WI38 (cell line): Measurements from ENCODE around the gene KRTAP5-3.

Source experiments
- H3K4me3 ChIP-seq: 2 replicates; pipeline ENCODE4 v1.5.1; 2011; ENCODE audit warnings: low read depth, mild to moderate bottlenecking, control low read depth, low read length
- TF ChIP-seq, protein P1 (sequence below): IDR thresholded peaks from 2 replicates; pipeline ENCODE4 v1.5.1; 2012; ENCODE audit warnings: low read depth, mild to moderate bottlenecking, control low read depth, low read length

KRTAP5-3 gene

DNA sequence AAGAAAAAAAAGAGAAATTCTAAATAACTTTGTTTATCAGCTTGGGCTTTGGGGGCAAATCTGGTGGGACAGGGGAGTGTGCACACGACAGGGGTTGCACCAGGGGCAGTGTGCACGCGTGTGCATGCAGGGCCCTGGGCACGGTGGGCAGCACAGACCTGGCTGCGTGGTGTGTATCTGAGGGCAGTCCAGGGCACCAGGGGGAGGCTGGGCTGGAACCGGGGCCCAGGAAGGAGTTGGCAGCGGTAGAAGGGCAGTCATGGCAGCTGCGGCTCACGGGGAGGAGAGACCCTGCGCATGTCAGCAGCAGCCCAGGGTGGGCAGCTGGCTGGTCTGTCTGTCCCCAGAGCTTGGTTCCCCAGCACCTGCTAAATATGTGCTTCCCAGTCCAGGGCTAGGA, 25.6 kb upstream of the KRTAP5-3 start:
- TF ChIP-seq, protein P1, sequence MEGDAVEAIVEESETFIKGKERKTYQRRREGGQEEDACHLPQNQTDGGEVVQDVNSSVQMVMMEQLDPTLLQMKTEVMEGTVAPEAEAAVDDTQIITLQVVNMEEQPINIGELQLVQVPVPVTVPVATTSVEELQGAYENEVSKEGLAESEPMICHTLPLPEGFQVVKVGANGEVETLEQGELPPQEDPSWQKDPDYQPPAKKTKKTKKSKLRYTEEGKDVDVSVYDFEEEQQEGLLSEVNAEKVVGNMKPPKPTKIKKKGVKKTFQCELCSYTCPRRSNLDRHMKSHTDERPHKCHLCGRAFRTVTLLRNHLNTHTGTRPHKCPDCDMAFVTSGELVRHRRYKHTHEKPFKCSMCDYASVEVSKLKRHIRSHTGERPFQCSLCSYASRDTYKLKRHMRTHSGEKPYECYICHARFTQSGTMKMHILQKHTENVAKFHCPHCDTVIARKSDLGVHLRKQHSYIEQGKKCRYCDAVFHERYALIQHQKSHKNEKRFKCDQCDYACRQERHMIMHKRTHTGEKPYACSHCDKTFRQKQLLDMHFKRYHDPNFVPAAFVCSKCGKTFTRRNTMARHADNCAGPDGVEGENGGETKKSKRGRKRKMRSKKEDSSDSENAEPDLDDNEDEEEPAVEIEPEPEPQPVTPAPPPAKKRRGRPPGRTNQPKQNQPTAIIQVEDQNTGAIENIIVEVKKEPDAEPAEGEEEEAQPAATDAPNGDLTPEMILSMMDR, result no peak
- H3K4me3 ChIP-seq, result no peak overlapping the region

DNA sequence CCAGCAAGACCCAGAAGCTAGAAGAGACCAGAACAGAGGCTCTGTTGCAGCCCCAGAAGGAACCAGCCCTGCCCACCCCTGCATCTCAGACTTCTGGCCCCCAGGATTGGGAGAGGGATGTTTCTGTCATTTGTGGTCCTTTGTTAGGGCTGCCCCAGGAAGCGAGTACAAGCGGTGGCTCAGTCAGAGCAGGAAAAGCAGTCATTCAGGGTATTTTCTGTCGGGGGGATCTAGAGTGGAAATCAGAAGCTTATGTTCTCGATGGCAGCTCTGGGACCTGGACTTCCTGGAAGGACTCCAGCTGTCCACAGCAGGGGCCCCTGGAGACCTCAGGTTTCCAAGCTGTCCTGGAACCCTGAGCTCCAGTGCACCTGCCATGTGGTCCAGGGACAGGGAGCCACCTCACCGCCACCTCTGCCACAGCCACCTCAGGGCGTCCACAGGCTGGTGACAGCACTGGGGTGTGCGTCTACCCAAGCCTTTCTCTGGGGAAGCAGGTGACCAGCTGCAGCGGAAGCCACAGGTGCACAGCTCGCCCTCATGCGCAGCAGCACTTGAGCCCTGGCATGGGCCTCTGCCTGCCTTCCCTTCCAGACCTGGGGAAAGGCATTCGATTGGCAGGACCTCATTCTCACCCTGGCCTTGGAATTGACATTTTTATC, 23.9 kb upstream of the KRTAP5-3 start:
- TF ChIP-seq, protein P1, result no peak
- H3K4me3 ChIP-seq, result no peak overlapping the region

DNA sequence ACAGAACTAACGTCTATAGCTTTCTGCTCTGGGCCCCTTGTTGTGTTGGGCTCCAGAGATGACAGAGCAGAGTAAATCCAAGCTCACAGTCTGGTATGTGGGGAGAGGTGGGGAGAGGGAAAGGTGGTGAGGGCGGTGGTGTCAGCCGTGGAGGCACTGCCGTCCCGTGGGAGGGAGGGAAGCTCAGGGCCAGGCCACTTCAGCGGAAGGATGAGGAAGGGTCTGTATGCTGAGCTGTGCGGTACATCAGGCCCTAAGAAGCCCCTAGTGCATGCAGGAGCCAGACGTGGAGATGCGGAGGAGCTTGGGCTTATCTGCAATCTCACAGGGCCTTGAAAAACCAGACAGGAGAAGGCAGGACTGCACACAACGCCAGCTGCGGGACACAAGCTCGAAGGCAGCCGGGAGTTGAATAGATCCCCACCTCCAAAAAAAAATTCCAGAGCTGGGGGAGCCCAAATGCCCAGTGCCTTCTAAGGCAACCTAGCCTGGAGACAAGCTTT, 22.9 kb upstream of the KRTAP5-3 start:
- TF ChIP-seq, protein P1, result no peak
- H3K4me3 ChIP-seq, result no peak overlapping the region

DNA sequence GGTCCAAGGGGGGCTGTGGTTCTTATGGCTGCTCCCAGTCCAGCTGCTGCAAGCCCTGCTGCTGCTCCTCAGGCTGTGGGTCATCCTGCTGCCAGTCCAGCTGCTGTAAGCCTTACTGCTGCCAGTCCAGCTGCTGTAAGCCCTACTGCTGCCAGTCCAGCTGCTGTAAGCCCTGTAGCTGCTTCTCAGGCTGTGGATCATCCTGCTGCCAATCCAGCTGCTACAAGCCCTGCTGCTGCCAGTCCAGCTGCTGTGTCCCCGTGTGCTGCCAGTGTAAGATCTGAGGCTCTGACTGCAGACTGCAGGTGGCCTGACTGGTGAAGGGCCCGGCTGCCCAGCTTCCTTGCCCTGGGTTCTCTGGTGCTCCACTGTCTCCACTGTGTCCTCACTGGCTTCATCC, 22.0 kb upstream of the KRTAP5-3 start:
- TF ChIP-seq, protein P1, result no peak
- H3K4me3 ChIP-seq, result no peak overlapping the region

DNA sequence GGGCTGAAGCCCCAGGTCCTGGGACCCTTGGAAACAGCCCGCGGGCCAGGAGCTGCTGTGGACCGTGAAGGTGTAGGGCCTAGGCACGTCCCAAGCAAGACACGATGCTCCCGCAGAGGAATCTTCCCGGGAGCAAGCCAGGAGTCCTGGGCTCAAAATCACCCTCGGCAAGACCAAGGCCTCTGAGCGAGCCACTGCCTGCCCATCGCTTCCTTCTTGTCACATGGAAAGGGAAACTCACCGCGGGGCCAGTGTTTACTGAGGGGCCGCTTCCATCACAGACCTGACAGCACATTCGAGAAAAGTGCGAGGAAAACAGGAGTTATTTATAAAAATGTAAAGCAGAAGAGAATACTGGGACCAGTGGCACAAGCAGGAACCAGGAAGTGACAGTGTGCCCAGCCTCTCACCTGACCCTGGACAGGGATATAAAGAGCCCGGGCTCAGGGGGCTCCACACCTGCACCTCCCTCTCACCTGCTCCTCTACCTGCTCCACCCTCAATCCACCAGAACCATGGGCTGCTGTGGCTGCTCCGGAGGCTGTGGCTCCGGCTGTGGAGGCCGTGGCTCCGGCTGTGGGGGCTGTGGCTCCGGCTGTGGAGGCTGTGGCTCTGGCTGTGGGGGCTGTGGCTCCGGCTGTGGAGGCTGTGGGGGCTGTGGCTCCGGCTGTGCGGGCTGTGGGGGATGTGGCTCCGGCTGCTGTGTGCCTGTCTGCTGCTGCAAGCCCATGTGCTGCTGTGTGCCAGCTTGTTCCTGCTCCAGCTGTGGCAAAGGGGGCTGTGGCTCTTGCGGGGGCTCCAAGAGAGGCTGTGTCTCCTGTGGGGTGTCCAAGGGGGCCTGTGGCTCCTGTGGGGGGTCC, 21.3 kb upstream of the KRTAP5-3 start, which contains the start of gene KRTAP5-5:
Gene KRTAP5-5, plus strand, starts transcription at position 450 of the 860 bp plus-strand sequence. Its CDS starts 66 bp downstream, at position 516.
- no peak within 1 kb of the TSS for H3K4me3 ChIP-seq
- TF ChIP-seq, protein P1, result no peak

DNA sequence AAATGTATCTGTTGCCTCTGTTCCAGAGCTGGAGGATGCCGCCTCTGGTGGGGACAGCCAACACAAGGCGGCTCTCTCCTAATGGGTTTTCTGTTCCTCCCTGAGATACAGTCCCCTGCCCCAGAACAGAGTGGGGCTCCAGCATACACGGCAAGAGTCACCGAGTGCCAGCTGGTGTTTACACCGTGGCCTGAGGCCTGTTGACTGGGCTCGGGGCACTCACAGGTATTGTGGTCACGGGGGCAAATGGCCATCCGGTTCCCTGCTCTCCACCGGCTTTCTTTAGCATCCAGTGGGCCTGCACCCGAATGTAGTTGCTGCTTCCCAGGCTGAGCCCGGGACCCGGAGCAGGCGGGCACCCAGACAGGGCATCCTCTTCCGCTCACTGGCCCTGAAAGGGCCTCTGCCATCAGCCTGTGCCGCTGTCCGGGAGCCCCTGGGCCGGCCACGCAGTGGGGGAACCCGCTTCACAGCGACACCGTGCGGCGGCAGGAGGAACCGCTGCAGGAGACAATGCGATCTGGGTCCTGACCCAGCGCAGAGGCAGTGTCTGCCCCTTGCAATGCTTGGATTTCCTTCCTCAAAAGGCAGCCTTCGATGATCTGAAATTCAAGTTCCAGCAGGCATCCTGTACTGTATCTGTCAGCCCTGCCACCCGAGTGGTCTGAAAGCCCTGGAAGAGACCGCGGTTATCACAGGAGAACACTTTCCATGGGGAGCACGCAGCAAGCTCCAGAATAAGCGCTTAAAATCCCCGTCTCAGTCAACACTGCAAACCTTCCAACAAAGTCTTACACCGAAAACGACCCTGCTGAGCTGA, 20.5 kb upstream of the KRTAP5-3 start:
- TF ChIP-seq, protein P1, result peak; percentile 87
- no peak overlapping the region for H3K4me3 ChIP-seq
